ENCODE data around the gene ZNF217. TPM values are rescaled to one million over a fixed set of nuclear protein-coding genes. Genes with fewer than 3 reads are reported as not detected.
"Not testable (repeated sequence)": the region's sequence is repeated elsewhere in the genome, so short reads cannot be mapped to it uniquely, and the experiment has no call there.

The ZNF217 gene
- total RNA-seq, result 10 to 100 TPM; 12.6 to 15.8 TPM
- long read RNA-seq, result 0 reads

- intact Hi-C loops (cut with DNase I), result loop anchor here in 1 of 2 donors (5.0 kb wide), 1 partner anchor 324 kb away; no protein-coding TSS in a partner anchor
- peak; percentile 63 to 75 for ATAC-seq
- peak; percentile 84 for DNase-seq
These were observed at the start of gene ZNF217 for GRCh38 chr20:53593466-53594007. TSS of gene ZNF217 (minus strand) at chr20:53593839. CDS start at chr20:53582826, 11,013 bp downstream.

DNA sequence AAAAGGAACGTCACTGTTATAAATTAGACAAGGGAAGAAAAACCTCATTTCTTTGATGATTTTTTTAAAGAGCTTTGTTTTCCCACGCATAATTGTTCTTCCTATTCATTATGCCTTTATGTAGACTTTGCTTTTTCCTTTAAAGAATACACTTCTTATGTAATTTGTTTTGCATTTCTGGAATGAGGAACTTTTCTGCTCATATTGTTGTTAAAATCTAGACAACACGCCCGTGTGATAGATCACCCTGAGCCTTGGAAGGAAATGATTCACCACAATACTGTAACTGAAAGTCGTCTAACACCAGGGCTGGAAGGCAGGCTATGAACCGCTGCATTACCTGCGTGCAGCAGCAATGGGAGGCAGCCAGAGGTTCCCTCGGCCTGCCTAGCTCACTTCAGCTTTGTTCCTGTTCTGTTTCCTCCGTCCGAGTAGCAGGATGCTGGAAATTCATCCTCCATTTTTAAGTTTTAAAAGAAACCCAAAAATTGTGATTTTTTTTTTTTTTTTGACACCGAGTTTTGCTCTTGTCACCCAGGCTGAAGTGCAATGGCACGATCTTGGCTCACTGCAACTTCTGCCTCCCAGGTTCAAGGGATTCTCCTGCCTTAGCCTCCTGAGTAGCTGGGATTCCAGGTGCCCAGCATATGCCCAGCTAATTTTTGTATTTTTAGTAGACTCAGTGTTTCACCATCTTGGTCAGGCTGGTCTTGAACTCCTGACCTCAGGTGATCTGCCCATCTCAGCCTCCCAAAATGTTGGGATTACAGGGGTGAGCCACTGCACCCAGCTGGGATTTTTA lies 49.6 kb upstream of the ZNF217 start:
- intact Hi-C loops (cut with DNase I), result no loop called here
- DNase-seq (no peak), ATAC-seq (peak; percentile 84)

- ATAC-seq (peak; percentile 86 to 89), DNase-seq (no peak)
- intact Hi-C loops (cut with DNase I), result no loop called here
These were observed 48.8 kb upstream of the ZNF217 start for GRCh38 chr20:53642196-53643030.

DNA sequence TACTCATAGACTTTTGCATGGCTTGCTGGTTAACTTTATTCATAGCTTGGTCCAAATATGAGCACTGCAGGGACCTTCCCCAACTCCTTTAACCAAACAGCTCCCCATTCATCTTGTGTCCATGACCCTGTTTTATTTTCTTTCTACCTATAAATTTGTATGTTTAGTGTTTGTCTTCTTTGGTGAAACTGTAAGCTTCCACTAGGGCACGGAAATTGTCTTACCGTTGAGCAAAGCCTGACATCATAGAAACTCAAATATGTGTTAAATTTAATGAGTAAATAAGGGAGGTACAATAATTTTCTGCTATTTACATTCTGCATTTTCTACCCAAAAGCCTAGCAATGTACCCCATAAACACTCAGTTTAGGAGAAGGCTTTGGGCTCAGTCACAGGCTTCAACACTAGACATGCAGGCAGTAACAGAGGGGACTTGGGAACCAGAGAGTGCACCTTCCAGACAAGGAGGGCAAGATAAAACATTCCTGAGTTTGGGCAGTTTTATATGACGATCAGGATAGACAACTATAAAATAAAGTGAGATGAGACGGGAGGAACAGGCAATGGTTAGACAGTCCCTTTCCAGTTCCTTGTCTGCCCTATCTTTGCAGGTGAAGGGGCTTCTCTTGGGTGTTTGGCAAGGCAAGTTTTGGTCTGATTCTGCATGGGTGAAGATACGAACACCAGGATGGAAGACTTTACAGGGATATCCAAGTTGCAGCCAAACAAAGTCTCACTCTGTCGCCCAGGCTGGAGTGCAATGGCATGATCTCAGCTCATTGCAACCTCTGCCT lies 46.2 kb upstream of the ZNF217 start:
- DNase-seq (no peak), ATAC-seq (no peak)
- intact Hi-C loops (cut with DNase I), result no loop called here

- no peak for ATAC-seq
- intact Hi-C loops (cut with DNase I), result no loop called here
- no peak for DNase-seq
These were observed 45.5 kb upstream of the ZNF217 start for GRCh38 chr20:53639128-53639527.

- intact Hi-C loops (cut with DNase I); ATAC-seq; DNase-seq: not testable (repeated sequence)
These were observed 43.7 kb upstream of the ZNF217 start for GRCh38 chr20:53637310-53637709.

- DNase-seq (no peak), ATAC-seq (no peak)
- intact Hi-C loops (cut with DNase I), result no loop called here
These were observed 43.0 kb upstream of the ZNF217 start for GRCh38 chr20:53636540-53637097.

- ATAC-seq (no peak), DNase-seq (no peak)
- intact Hi-C loops (cut with DNase I), result no loop called here
These were observed 41.6 kb upstream of the ZNF217 start for GRCh38 chr20:53635221-53635620.

DNA sequence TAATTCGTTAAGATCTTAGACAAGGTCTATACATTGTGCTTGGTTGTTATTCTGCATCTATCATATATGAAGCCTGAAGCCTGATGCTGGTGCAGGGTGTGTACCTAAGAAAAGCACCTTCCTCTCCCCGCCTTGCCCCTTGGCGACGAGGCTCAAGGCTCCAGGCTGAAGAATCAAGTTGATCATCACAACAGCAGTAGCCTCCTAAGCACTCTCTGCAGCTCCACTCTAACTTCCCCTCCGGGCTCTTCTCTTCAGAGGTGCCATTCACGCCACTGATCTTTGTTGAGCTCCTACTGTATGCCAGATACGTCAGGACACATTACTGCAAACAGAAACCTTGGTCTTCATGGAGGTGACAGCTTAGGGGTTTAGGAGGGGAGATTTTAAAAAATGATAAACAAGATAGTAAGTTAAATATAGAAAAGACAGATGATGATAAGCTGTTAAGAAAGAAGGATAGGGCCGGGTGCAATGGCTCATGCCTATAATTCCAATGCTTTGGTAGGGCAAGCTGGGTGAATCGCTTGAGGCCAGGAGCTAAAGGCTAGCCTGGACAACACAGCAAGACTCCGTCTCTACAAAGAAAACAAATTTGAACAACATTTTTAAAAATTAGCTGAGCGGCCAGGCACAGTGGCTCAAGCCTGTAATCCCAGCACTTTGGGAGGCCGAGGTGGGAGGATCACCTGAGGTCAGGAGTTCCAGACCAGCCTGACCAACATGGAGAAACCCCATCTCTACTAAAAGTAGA lies 38.4 kb upstream of the ZNF217 start:
- intact Hi-C loops (cut with DNase I), result no loop called here
- no peak for DNase-seq
- ATAC-seq, result no peak

GRCh38 chr20:53629436-53629835 lies 35.8 kb upstream of the ZNF217 start:
- ATAC-seq, result no peak
- no peak for DNase-seq
- intact Hi-C loops (cut with DNase I), result loop anchor here in 1 of 2 donors (10.0 kb wide), 1 partner anchor 105 kb away; no protein-coding TSS in a partner anchor

DNA sequence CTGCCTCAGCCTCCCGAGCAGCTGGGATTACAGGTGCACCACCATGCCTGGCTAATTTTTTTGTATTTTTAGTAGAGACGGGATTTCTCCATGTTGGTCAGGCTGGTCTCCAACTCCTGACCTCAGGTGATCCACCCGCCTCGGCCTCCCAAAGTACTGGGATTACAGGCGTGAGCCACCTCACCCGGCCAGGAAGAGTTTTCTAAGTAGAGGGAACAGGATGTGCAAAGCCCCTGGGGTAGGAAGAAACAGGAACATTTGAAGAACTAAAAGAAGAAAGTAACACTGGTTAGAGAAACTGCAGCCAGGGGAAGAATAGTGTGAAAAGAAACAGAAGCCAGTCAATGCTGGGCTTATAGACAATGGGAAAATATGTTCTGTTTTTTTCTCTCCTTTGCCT lies 35.1 kb upstream of the ZNF217 start:
- not testable (repeated sequence) for DNase-seq, ATAC-seq
- intact Hi-C loops (cut with DNase I), result loop anchor here in 1 of 2 donors (10.0 kb wide), 1 partner anchor 106 kb away; no protein-coding TSS in a partner anchor

DNA sequence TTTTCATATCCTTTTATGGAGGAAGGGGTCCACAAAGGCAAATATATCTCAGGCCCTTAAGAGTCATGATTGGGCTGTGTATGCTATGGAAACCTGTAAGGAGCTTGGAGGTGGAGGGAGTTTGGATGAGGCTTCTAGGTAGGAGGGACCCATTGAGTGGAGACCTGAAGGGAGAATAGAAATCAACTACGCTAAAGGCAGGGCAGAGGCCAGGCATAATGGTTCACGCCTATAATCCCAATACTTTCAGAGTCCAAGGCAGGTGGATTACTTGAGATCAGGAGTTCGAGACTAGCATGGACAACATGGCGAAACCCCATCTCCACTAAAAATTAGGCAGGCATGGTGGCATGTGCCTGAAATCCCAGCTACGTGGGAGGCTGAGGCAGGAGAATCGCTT lies 34.4 kb upstream of the ZNF217 start:
- intact Hi-C loops (cut with DNase I), result loop anchor here in 1 of 2 donors (10.0 kb wide), 1 partner anchor 107 kb away; no protein-coding TSS in a partner anchor
- no peak for ATAC-seq
- DNase-seq, result no peak

DNA sequence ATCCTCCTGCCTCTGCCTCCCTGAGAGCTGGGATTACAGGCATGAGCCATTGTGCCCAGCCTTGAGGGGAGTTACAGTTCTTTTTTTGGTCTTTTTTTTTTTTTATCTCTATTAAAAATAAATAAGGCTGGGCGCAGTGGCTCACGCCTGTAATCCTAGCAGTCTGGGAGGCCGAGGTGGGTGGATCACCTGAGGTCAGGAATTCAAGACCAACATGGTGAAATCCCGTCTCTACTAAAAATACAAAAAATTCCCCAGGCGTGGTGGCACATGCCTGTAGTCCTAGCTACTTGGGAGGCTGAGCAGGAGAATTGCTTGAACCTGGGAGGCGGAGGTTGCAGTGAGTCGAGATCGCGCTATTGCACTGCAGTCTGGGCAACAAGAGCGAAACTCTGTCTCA lies 33.4 kb upstream of the ZNF217 start:
- DNase-seq, ATAC-seq: not testable (repeated sequence)
- intact Hi-C loops (cut with DNase I), result loop anchor here in 1 of 2 donors (10.0 kb wide), 1 partner anchor 108 kb away; no protein-coding TSS in a partner anchor

DNA sequence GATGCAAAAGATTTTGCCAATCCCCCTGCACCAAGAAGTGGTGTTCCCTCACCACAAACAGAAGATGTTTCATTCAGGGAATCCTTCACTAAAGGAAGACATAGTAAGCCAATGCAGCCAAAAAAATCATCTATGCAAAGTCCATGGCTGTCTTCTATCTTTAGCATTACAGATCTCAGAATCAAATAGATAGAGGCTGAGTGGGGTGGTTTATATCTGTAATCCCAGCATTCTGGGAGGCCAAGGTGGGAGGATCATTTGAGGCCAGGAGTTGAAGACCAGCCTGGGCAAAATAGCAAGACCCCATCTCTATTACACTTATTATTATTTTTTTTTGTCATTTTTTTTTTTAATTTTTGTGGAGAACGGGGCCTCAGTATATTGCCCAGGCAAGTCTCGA lies 32.9 kb upstream of the ZNF217 start:
- ATAC-seq (no peak), DNase-seq (no peak)
- intact Hi-C loops (cut with DNase I), result loop anchor here in 1 of 2 donors (10.0 kb wide), 1 partner anchor 108 kb away; no protein-coding TSS in a partner anchor

GRCh38 chr20:53625311-53626129 lies 31.9 kb upstream of the ZNF217 start:
- DNase-seq (no peak), ATAC-seq (no peak)
- intact Hi-C loops (cut with DNase I), result loop anchor here in 1 of 2 donors (10.0 kb wide), 1 partner anchor 109 kb away; no protein-coding TSS in a partner anchor

DNA sequence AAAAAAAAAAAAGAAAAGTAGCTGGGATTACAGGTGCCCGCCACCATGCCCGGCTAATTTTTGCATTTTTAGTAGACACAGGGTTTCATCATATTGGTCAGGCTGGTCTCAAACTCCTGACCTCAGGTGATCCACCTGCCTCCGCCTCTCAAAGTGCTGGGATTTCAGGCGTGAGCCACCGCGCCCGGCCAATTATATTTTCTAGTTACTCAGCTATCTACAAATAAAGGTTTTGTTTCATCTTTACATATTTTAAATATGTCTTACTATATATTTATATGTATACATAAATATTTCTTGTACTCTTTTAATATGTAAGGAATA lies 31.2 kb upstream of the ZNF217 start:
- ATAC-seq, DNase-seq: not testable (repeated sequence)
- intact Hi-C loops (cut with DNase I), result loop anchor here in 1 of 2 donors (10.0 kb wide), 1 partner anchor 110 kb away; no protein-coding TSS in a partner anchor

Data from left cardiac atrium (tissue), 4 donors.